Measurements from ENCODE around the gene ATP5F1D.
A peak's percentile ranks its signal among the peaks of the same experiment; 100 is the strongest.

The ATP5F1D gene

DNA sequence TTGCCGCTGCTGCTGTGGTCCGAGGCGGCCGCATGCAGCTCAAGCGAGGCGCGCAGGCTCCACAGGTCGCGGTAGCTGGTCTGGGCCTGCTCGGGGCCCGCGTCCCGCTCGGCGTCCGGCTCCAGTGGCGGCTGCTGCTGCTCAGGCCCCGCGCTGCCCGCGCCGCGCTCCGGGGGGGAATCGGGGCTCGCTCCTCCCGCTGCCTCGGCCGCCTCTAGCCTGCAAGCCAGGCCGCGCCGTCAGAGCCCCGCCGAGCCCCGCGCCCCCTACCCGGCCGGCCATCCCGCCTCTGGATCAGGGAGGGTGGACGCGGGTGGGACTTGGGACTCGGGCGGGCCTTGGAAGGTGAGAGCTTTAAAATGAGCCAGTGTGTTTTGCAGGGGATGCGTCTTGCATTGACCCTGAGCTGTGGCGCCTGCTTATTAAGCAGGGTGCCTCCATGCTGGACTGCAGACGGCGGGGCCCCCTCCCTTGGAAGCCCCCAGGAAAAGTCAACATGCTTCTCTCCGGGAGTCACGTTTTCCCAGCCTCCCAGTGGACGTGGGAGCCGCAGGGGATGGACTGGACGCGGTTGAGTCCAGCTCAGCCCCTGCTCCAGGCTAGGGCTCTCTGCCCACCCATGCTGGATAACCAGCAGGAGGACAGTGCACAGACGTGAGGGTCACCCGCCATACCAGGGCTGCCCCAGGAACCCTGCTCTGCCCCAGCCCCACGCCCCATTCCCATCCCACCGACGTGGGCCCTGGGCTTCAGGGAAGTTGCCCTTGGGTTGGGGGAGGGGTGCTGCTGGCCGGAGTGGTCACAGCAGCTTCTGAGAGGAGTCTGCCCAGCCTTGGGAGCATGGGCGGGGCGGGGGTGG is 11.4 kb upstream of the ATP5F1D start:
- no peak for DNase-seq
- in situ Hi-C loops (cut with MboI; ENCODE audit: low pct_unique_long_range_greater_than_20kb, low sequenced_read_pairs): no loop called here

DNA sequence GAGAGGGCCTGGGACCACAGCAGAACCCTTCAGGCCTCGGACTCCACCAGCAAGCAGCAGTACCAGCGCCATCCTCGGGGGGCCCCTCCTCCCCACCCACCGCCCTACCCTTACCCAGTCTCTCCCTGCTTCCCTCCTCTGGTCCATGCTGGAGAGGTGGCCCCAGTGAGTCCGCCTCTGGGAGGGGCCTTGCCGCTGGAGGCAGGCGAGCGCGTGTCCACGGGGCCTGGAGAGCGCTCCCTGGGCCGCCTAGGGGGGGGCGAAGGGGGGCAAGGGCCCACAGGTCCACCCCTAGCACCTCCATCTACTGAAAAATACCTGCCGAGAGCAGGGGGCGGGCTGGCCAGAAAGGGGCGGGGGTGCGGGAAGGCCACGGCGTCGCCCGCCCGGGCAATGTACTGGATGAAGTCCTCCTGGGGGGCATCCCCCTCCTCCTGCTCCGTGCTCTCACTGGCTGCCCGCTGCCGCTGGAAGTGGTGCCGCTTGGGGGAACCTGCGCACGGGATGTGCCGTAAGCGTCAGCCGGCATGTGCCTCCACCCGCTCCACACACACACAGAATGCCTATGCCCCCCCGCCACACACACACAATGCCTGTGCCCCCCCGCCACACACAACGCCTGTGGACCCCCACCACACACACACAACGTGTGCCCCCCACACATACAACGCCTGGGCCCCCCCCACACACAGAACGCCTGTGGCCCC is 10.6 kb upstream of the ATP5F1D start:
- in situ Hi-C loops (cut with MboI; ENCODE audit: low pct_unique_long_range_greater_than_20kb, low sequenced_read_pairs): no loop called here

DNA sequence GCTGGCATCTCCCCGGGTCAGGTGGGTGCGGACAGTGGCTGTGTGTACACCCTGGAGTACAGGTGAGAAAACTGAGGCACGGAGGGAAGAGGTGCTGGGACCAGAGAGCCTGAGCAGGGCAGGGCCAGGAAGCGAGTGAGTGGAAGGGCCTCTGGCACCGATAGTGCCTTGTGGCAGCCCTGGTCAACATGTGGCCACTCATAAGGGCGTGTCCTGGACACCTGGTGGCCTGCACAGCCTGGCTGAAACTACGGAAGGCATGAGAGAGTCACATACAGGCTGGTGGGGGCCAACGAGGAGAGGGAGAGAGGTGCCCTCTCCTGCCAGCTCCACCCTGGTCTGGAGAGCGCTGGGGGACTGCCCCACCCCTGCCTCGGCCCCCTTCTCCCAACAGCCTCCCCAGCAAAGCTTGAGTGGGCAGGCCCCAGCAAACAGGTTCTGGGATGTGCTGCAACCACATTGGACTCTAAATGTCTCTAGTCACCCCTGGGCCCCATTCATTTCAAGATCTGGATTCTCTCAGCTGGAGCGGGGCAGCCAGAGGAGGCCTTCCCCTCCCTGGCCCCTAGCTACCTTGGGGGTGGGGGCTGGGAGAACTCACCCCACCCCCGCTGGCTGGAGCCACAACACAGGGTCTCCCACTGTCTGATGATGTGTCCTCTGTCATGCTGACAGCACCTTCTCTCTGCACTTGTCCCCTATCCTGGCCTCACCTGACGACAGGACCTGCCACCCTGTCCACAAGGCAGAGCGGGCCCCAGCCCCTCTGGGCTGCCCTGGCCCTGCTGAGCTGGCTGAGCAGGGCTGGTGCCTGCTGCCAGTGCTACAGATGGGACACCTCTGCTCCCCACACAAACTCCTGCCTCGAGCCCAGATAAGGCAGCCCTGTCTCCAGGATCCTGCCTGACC is 9.6 kb upstream of the ATP5F1D start:
- in situ Hi-C loops (cut with MboI; ENCODE audit: low pct_unique_long_range_greater_than_20kb, low sequenced_read_pairs): no loop called here
- no peak for DNase-seq

More for the DNA sequence above, 10.6 kb upstream of the ATP5F1D start:
- DNase-seq: no peak

DNA sequence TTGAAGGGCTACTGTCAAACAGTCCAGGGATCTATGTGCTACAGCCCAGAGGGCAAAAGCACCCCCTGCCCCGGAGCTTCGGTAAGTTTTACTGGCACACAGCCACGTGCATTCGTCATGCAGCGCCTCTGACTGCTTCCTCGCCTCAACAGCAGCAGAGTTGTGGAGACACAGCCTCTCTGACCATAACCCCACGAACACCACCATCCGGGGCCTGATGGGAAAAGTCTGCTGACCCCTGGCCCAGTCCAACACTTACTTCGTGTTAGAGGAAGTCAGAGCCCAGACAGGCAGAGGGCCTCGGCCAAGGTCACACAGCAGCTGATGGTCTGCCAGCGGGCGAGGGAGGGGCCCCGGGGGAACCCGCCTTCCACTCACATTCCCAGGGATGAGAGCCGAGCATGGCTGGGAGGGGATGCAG is 8.9 kb upstream of the ATP5F1D start:
- DNase-seq: no peak
- in situ Hi-C loops (cut with MboI; ENCODE audit: low pct_unique_long_range_greater_than_20kb, low sequenced_read_pairs): no loop called here

- in situ Hi-C loops (cut with MboI; ENCODE audit: low pct_unique_long_range_greater_than_20kb, low sequenced_read_pairs): no loop called here
- no peak for DNase-seq
Measured at GRCh38 chr19:1233115-1233667, 8.4 kb upstream of the ATP5F1D start.

GRCh38 chr19:1234051-1234954 is 7.2 kb upstream of the ATP5F1D start:
- in situ Hi-C loops (cut with MboI; ENCODE audit: low pct_unique_long_range_greater_than_20kb, low sequenced_read_pairs): no loop called here
- DNase-seq: no peak

DNA sequence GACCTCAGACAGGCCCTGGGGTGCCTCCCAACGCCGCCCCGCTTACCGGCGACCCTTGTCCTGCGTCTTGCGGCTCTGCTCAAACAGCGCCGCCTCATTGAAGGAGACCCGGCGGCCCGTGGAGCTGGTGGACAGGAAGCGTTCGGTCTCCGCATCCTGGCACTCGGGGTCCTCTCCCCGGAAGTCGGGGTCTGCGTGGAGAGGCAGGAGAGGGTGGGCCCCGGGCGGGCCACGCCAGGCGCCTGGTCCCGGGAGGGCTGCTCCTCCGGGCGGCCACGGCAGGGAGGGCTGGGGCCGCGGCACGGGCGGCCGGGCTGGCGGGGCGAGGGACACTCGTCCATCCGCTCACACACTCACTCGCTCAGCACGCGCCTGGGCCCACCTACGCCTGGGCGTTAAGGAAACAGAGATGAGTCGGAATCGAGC is 6.6 kb upstream of the ATP5F1D start:
- in situ Hi-C loops (cut with MboI; ENCODE audit: low pct_unique_long_range_greater_than_20kb, low sequenced_read_pairs): no loop called here
- no peak for DNase-seq

GRCh38 chr19:1235625-1236538 is 5.7 kb upstream of the ATP5F1D start:
- no peak for DNase-seq

GRCh38 chr19:1236576-1236975 is 5.0 kb upstream of the ATP5F1D start:
- in situ Hi-C loops (cut with MboI; ENCODE audit: low pct_unique_long_range_greater_than_20kb, low sequenced_read_pairs): no loop called here
- no peak for DNase-seq

More at GRCh38 chr19:1235625-1236538, 5.7 kb upstream of the ATP5F1D start:
- in situ Hi-C loops (cut with MboI; ENCODE audit: low pct_unique_long_range_greater_than_20kb, low sequenced_read_pairs): no loop called here

DNA sequence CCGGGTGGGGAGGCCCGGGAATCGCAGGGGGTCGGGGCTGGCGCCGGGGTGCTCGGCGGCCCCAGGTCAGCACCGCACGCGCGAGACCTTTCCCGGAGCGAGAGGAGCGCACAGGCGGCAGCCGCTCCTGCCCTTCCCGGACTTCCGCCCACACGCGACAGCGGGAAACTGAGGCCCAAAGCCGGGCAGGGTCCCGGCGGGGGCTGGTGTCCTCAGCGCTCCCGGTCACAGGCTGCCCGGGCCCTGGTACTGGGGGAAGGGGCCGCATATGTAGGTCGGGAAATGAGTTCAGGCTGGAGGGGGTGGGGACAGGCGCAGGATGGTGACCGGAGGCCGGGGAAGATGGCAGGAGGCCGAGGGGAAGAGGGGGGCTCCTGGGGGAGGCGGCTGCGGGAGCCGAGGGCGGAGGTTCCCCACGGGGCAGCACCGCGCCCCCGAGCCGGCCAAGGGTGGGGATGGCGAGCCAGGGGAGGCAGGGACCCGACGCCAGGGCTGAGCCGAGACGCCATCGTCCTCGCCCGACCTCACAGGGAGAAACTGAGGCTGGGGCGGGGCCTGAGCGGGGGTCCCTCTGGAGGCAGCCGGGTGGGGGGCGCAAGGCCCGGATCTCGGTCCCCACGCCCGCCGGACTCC is 4.4 kb upstream of the ATP5F1D start:
- no peak for DNase-seq
- in situ Hi-C loops (cut with MboI; ENCODE audit: low pct_unique_long_range_greater_than_20kb, low sequenced_read_pairs): no loop called here

DNA sequence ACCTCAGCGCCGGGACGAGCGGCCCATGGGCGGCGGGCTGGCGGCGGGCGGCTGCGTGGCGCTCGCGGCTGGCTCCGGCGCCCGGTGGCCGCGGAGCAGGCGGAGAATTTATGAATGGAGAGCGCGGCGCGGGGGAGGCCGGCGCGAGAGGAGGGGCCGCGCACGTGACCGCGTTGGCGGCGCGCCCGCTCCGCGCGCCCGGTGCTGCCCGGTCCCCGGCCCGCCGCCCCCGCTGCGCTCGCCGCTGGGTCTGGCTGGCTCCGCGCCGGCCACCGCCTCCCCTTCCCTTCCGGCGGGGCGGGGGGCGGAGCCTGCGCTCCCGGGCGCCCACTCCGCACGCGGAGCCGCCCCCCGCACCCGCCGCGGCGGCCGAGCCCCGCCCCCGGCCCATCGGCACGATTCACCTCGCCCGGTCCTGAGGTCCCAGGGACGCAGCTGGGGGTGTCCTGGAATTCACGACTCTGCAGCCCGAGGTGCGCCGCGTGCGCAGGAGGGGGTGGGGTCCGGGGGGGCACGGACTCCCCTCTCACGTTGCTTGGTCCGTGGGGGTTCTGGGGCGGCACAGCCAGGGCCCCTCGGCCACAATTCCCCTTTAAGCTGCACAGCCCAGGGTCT is 3.7 kb upstream of the ATP5F1D start, which contains the start of gene CBARP:
CBARP (minus strand) TSS at position 252 of the 615 bp plus-strand sequence. CDS start 1,905 bp downstream, outside the sequence.
- DNase-seq: no peak
- in situ Hi-C loops (cut with MboI; ENCODE audit: low pct_unique_long_range_greater_than_20kb, low sequenced_read_pairs): no loop called here

GRCh38 chr19:1238369-1239303 is 2.9 kb upstream of the ATP5F1D start:
- DNase-seq: no peak
- in situ Hi-C loops (cut with MboI; ENCODE audit: low pct_unique_long_range_greater_than_20kb, low sequenced_read_pairs): no loop called here

- no peak for DNase-seq
Measured at GRCh38 chr19:1239420-1239795, 2.1 kb upstream of the ATP5F1D start.

DNA sequence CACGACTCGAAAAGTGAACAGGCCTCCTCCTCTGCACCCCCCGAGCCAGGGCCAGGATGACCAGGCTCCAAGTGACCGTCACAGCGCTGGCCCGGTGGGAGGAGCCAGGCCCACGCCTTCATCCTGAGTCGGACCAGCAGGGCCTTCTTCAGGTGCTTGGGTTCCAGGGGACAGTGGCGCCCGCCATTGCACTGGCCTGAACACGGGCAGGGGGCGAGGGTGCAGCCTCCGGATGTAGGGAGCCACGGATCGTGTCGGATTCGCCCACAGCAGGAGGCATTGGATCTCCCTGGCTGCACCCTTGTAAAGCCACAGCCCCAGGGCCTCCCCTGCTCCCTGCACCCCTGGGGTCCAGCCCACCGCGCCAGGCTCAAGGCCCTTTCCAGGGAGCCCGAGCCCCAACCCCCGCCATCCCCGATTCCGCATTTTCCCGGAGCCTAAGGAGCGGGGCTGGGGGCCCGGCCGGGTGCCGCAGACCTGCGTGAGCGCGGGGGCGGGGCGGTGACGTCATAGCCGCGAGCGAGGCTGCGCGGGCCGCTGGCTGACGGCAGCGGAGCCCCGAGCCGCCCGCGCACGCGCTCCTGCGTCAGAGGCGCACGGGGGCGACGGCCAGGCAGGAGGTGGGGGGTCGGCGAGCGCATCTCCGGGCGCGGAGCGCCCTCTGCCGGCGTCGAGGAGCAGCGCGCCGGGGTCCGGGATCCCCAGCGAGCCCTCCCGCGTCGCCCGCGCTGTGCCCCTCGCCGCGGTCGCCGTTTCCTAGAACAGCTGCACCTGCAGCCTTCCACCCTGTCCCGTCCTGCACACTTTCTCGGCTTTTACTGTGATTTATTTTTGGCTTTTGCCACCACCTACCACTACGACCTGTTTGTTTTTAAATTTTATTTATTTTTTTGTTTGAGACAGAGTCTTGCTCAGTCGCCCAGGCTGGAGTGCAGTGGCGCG is 1.5 kb upstream of the ATP5F1D start:
- DNase-seq: peak; percentile 93
- in situ Hi-C loops (cut with MboI; ENCODE audit: low pct_unique_long_range_greater_than_20kb, low sequenced_read_pairs): no loop called here

More at GRCh38 chr19:1239420-1239795, 2.1 kb upstream of the ATP5F1D start:
- in situ Hi-C loops (cut with MboI; ENCODE audit: low pct_unique_long_range_greater_than_20kb, low sequenced_read_pairs): no loop called here

All from KBM-7 (cell line).